ENCODE measurements around the gene CACNA1G.

The CACNA1G gene

GRCh38 chr17:50604513-50604912 is 44.0 kb downstream of the CACNA1G start:
- DNase-seq (ENCODE audit: extremely low read depth, low read depth): peak; percentile 26
- no peak for TF ChIP-seq CTCF (IDR thresholded peaks at IDR 0.05; ENCODE audit: low read depth, low read length, missing control alignments)
- no peak overlapping the region for H3K4me3 ChIP-seq (replicated peaks; ENCODE audit: low read depth, low read length)

GRCh38 chr17:50605429-50605828 is 44.9 kb downstream of the CACNA1G start:
- H3K4me3 ChIP-seq (replicated peaks; ENCODE audit: low read depth, low read length): no peak overlapping the region
- no peak for DNase-seq (ENCODE audit: extremely low read depth, low read depth)
- TF ChIP-seq CTCF (IDR thresholded peaks at IDR 0.05; ENCODE audit: low read depth, low read length, missing control alignments): no peak

GRCh38 chr17:50607522-50608175 is 47.1 kb downstream of the CACNA1G start:
- H3K4me3 ChIP-seq (replicated peaks; ENCODE audit: low read depth, low read length): no peak overlapping the region
- TF ChIP-seq CTCF (IDR thresholded peaks at IDR 0.05; ENCODE audit: low read depth, low read length, missing control alignments): no peak
- DNase-seq (ENCODE audit: extremely low read depth, low read depth): no peak

- H3K4me3 ChIP-seq (replicated peaks; ENCODE audit: low read depth, low read length): no peak overlapping the region
- DNase-seq (ENCODE audit: extremely low read depth, low read depth): no peak
- TF ChIP-seq CTCF (IDR thresholded peaks at IDR 0.05; ENCODE audit: low read depth, low read length, missing control alignments): no peak
Measured at GRCh38 chr17:50608700-50609379, 48.3 kb downstream of the CACNA1G start.

- H3K4me3 ChIP-seq (replicated peaks; ENCODE audit: low read depth, low read length): no peak overlapping the region
- DNase-seq (ENCODE audit: extremely low read depth, low read depth): no peak
- no peak for TF ChIP-seq CTCF (IDR thresholded peaks at IDR 0.05; ENCODE audit: low read depth, low read length, missing control alignments)
Measured at GRCh38 chr17:50609380-50610074, 49.0 kb downstream of the CACNA1G start.

GRCh38 chr17:50611634-50612033 is 51.1 kb downstream of the CACNA1G start:
- TF ChIP-seq CTCF (IDR thresholded peaks at IDR 0.05; ENCODE audit: low read depth, low read length, missing control alignments): no peak
- no peak overlapping the region for H3K4me3 ChIP-seq (replicated peaks; ENCODE audit: low read depth, low read length)
- no peak for DNase-seq (ENCODE audit: extremely low read depth, low read depth)
